IMR-90 (cell line): ENCODE results near the gene PLEKHG1.

ENCODE experiments used
- MAFK ChIP-seq: IDR thresholded peaks from 2 replicates; pipeline ENCODE4 v1.6.1; 2012; ENCODE audit warnings: low read depth, low read length, improper control_type of control experiment
- MAZ ChIP-seq: IDR thresholded peaks from 2 replicates; pipeline ENCODE4 v1.6.1; 2012; ENCODE audit warnings: low read depth, mild to moderate bottlenecking, low read length, improper control_type of control experiment, moderate library complexity, borderline replicate concordance
- NFE2L2 ChIP-seq: fragments of 150-350 bp; IDR thresholded peaks from 2 replicates; pipeline ENCODE4 v1.6.1; 2016; ENCODE audit warnings: low read depth, mild to moderate bottlenecking, low read length
- POLR2A ChIP-seq: IDR thresholded peaks from 2 replicates; pipeline ENCODE4 v1.6.1; 2012; ENCODE audit warnings: mild to moderate bottlenecking, low read depth, low read length
- RAD21 ChIP-seq: IDR thresholded peaks from 2 replicates; pipeline ENCODE4 v1.6.1; 2012; ENCODE audit warnings: low read length, improper control_type of control experiment
- TF ChIP-seq, protein P1 (sequence below): conservative IDR thresholded peaks from 2 replicates; pipeline ENCODE4 v1.5.1; 2012; ENCODE audit warnings: mild to moderate bottlenecking, low read depth, low read length, improper control_type of control experiment

DNA sequence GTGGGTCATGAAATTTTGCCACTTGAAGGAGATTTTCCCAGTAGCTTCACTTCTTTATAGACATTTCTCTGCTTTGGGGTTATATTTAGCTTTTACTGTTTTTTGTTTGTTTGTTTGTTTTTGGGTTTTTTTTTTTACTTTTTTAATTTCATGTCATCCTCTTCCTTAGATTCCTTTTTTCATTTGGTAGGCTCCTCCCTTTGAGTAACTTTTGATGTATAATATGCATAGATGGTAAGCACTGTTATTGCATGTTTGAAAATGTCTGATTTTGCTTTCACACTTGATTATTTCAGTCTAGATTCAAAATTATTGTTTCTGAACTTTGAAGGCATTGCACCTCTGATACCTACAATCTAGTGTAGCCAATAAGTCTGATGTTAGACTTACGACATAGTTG is 37.6 kb downstream of the PLEKHG1 start:
- TF ChIP-seq, protein P1, sequence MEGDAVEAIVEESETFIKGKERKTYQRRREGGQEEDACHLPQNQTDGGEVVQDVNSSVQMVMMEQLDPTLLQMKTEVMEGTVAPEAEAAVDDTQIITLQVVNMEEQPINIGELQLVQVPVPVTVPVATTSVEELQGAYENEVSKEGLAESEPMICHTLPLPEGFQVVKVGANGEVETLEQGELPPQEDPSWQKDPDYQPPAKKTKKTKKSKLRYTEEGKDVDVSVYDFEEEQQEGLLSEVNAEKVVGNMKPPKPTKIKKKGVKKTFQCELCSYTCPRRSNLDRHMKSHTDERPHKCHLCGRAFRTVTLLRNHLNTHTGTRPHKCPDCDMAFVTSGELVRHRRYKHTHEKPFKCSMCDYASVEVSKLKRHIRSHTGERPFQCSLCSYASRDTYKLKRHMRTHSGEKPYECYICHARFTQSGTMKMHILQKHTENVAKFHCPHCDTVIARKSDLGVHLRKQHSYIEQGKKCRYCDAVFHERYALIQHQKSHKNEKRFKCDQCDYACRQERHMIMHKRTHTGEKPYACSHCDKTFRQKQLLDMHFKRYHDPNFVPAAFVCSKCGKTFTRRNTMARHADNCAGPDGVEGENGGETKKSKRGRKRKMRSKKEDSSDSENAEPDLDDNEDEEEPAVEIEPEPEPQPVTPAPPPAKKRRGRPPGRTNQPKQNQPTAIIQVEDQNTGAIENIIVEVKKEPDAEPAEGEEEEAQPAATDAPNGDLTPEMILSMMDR: no peak
- no peak for TF ChIP-seq POLR2A
- no peak for TF ChIP-seq MAFK
- no peak for TF ChIP-seq NFE2L2
- TF ChIP-seq RAD21: no peak
- no peak for TF ChIP-seq MAZ
